Fibroblast of skin of left quadriceps (primary cell): ENCODE results near the gene CIBAR2.
A peak's percentile ranks its signal among the peaks of the same experiment; 100 is the strongest.

Experiments used
- DNase-seq, 2 experiments: peaks; one replicate each; pipeline ENCODE4 v3.0.0-alpha.2; 2013; ENCODE audit warnings: low read depth in 2 of 2

CIBAR2 gene

GRCh38 chr16:85144026-85144915, 32.0 kb upstream of the CIBAR2 start:
- DNase-seq, result no peak

- DNase-seq, result no peak
Observed at GRCh38 chr16:85142771-85143211, 30.5 kb upstream of the CIBAR2 start.

- no peak for DNase-seq
Observed at GRCh38 chr16:85142129-85142513, 29.8 kb upstream of the CIBAR2 start.

- no peak for DNase-seq
Observed at GRCh38 chr16:85141491-85142128, 29.3 kb upstream of the CIBAR2 start.

- no peak for DNase-seq
Observed at GRCh38 chr16:85140455-85141012, 28.3 kb upstream of the CIBAR2 start.

- DNase-seq, result no peak
Observed at GRCh38 chr16:85139881-85140339, 27.6 kb upstream of the CIBAR2 start.

GRCh38 chr16:85138825-85139627, 26.8 kb upstream of the CIBAR2 start:
- no peak for DNase-seq

GRCh38 chr16:85138073-85138824, 26.0 kb upstream of the CIBAR2 start:
- DNase-seq, result no peak

- DNase-seq, result peak in 1 of 2 experiments; percentile 47
Observed at GRCh38 chr16:85137323-85138072, 25.2 kb upstream of the CIBAR2 start.

GRCh38 chr16:85136702-85137322, 24.5 kb upstream of the CIBAR2 start:
- no peak for DNase-seq

GRCh38 chr16:85136213-85136701, 24.0 kb upstream of the CIBAR2 start:
- no peak for DNase-seq

GRCh38 chr16:85134789-85135142, 22.5 kb upstream of the CIBAR2 start:
- DNase-seq, result no peak

- no peak for DNase-seq
Observed at GRCh38 chr16:85134076-85134788, 22.0 kb upstream of the CIBAR2 start.

GRCh38 chr16:85133290-85133599, 21.0 kb upstream of the CIBAR2 start:
- DNase-seq, result no peak

- no peak for DNase-seq
Observed at GRCh38 chr16:85132456-85133289, 20.4 kb upstream of the CIBAR2 start.

GRCh38 chr16:85130705-85131028, 18.4 kb upstream of the CIBAR2 start:
- DNase-seq, result no peak

GRCh38 chr16:85129876-85130704, 17.8 kb upstream of the CIBAR2 start:
- no peak for DNase-seq
